Measurements from ENCODE around the gene VAPA.
A peak's percentile ranks its signal among the peaks of the same experiment; 100 is the strongest.
"Not testable (repeated sequence)": the region's sequence is repeated elsewhere in the genome, so short reads cannot be mapped to it uniquely, and the experiment has no call there.

VAPA gene

DNA sequence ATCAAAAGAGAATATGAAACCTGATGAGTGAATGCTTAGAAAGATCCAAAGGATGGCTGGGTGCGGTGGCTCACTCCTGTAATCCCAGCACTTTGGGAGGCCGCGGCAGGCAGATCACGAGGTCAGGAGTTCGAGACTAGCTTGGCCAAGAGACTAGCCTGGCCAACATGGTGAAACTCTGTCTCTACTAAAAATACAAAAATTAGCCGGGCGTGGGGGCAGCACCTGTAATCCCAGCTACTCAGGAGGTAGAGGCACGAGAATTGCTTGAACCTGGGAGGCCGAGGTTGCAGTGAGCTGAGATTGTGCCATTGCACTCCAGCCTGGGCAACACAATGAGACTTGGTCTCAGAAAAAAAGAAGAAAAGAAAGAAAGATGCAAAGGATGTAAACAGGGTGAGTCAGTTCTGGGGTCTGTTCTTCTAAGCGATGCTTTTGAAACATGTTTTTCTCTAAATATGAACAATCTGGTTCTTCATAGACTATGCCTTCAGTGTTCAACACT is 16.0 kb upstream of the VAPA start:
- not testable (repeated sequence) for DNase-seq; H3K4me1 Mint-ChIP-seq; H3K27me3 Mint-ChIP-seq; H3K9me3 Mint-ChIP-seq; H3K36me3 Mint-ChIP-seq; ATAC-seq (replicated peaks); H3K4me3 Mint-ChIP-seq; H3K27ac Mint-ChIP-seq

DNA sequence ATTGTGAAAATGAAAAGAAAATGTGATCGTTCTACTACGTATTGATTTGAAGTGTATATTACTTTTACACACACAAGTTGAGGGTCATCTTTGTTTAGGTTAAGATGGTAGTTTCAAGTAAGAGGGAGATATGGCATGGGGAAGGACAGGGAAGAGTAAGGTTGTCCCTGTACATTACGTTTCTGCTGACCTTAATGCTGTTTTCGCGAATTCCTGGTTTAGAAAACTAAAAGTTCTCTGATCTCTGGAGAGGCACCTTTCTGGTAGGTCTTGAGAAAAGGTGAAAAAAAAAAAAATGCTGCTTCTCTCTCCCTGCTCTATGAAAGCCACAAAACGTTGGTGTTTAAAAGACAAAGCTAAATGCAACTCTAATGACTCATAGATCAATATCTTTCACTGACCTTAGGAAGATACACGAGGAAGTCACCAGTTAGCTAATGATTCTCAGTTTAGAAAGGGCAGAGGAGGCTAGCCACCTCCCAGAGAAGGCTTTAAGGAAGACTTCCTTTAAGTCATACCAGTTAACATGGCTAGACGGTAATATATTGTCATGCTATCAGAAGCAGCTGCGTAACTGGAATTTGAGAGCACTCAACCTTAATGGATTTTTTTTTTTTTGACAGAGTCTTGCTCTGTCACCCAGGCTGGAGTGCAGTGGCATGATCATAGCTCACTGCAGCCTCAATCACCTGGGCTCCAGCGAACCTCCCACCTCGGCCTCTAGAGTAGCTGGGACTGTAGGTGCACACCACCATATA is 14.8 kb upstream of the VAPA start:
- Mint-ChIP-seq H3K27ac (peak overlapping the region; percentile 27), H3K36me3 (no peaks in the 10 kb centered on the region), H3K27me3 (peaks cover 4 to 5% of the 10 kb centered on the region in 2 donors), H3K4me3 (peak overlapping the region in 1 of 2 donors; percentile 42), H3K9me3 (no peaks in the 10 kb centered on the region), H3K4me1 (peaks cover 0 to 9% of the 10 kb centered on the region in 2 donors)
- DNase-seq, result no peak
- peak; percentile 93 to 94 for ATAC-seq (replicated peaks)

GRCh38 chr18:9899550-9899930 is 14.3 kb upstream of the VAPA start:
- H3K27me3 Mint-ChIP-seq; H3K4me3 Mint-ChIP-seq; H3K4me1 Mint-ChIP-seq; H3K27ac Mint-ChIP-seq; ATAC-seq (replicated peaks); H3K9me3 Mint-ChIP-seq; DNase-seq; H3K36me3 Mint-ChIP-seq: not testable (repeated sequence)

- Mint-ChIP-seq H3K4me1 (peaks cover 0 to 9% of the 10 kb centered on the region in 2 donors), H3K9me3 (no peaks in the 10 kb centered on the region), H3K27me3 (peaks cover 6% of the 10 kb centered on the region in 2 donors), H3K27ac (no peak overlapping the region), H3K4me3 (no peak overlapping the region), H3K36me3 (no peaks in the 10 kb centered on the region)
- no peak for ATAC-seq (replicated peaks)
- DNase-seq, result no peak
Measured at GRCh38 chr18:9900699-9901098, 13.1 kb upstream of the VAPA start.

- DNase-seq (no peak), ATAC-seq (replicated peaks) (no peak)
- Mint-ChIP-seq H3K4me1 (peaks cover 0 to 9% of the 10 kb centered on the region in 2 donors), H3K36me3 (no peaks in the 10 kb centered on the region), H3K27me3 (peaks cover 11% of the 10 kb centered on the region in 2 donors), H3K9me3 (no peaks in the 10 kb centered on the region), H3K4me3 (no peak overlapping the region), H3K27ac (no peak overlapping the region)
Measured at GRCh38 chr18:9901377-9901776, 12.4 kb upstream of the VAPA start.

GRCh38 chr18:9902264-9902663 is 11.6 kb upstream of the VAPA start:
- not testable (repeated sequence) for H3K4me3 Mint-ChIP-seq; H3K4me1 Mint-ChIP-seq; H3K36me3 Mint-ChIP-seq; H3K9me3 Mint-ChIP-seq; DNase-seq; ATAC-seq (replicated peaks); H3K27ac Mint-ChIP-seq
- peaks cover 17 to 20% of the 10 kb centered on the region in 2 donors for H3K27me3 Mint-ChIP-seq

GRCh38 chr18:9902832-9903231 is 11.0 kb upstream of the VAPA start:
- no peak for DNase-seq
- no peak for ATAC-seq (replicated peaks)
- H3K4me1 Mint-ChIP-seq, result peaks cover 0 to 9% of the 10 kb centered on the region in 2 donors
- no peaks in the 10 kb centered on the region for H3K36me3 Mint-ChIP-seq
- H3K27me3 Mint-ChIP-seq, result peaks cover 17 to 26% of the 10 kb centered on the region in 2 donors
- H3K4me3 Mint-ChIP-seq, result no peak overlapping the region
- H3K27ac Mint-ChIP-seq, result no peak overlapping the region
- no peaks in the 10 kb centered on the region for H3K9me3 Mint-ChIP-seq

GRCh38 chr18:9905401-9905922 is 8.4 kb upstream of the VAPA start:
- H3K27me3 Mint-ChIP-seq, result peaks cover 29 to 42% of the 10 kb centered on the region in 2 donors
- no peaks in the 10 kb centered on the region for H3K9me3 Mint-ChIP-seq
- ATAC-seq (replicated peaks) (no peak), DNase-seq (no peak)
- H3K4me1 Mint-ChIP-seq, result no peaks in the 10 kb centered on the region
- no peak overlapping the region for H3K4me3 Mint-ChIP-seq
- H3K36me3 Mint-ChIP-seq, result no peaks in the 10 kb centered on the region
- no peak overlapping the region for H3K27ac Mint-ChIP-seq

DNA sequence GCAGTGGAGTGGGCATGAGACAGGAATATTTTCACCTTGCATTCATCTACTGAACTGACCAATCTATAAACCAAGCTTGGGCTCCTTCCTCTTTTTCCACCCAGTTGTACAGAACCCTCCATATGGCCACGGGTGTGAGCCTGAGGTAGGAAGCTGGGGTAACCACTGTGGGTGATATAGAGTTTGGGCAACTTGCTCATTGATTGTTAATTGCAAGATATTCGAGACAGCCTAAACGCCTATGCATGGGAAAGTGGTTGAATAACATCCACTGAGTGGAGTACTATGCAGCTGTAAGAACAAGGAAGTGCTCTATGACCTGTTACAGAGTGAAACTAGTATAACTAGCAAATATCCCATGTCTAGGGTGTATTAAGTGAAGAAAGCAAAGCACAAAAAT is 7.3 kb upstream of the VAPA start:
- Mint-ChIP-seq H3K4me1 (no peaks in the 10 kb centered on the region), H3K9me3 (no peaks in the 10 kb centered on the region), H3K4me3 (no peak overlapping the region), H3K36me3 (no peaks in the 10 kb centered on the region), H3K27ac (no peak overlapping the region), H3K27me3 (peaks cover 29 to 42% of the 10 kb centered on the region in 2 donors)
- peak; percentile 66 to 73 for ATAC-seq (replicated peaks)
- no peak for DNase-seq

DNA sequence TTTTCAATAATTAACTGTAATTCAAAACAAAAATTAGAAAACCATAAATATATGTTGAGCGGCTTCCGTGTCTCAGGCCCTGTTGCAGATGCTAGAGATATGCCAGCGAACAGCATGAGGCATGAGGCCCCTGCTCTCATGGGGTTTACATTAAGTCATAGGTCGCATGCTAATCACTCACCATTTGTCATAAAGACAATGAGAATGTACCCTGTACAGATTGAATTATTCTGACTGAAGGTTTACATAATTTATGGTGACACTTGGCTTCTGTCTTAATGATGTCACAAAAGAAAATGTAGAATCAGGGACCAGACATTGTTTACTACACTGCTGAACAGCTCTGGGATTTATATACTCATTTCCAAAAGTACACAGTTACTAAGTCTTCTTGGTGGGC is 5.9 kb upstream of the VAPA start:
- H3K9me3 Mint-ChIP-seq, result no peaks in the 10 kb centered on the region
- peaks cover 29 to 38% of the 10 kb centered on the region in 2 donors for H3K27me3 Mint-ChIP-seq
- DNase-seq, result no peak
- peaks cover 0 to 1% of the 10 kb centered on the region in 2 donors for H3K4me1 Mint-ChIP-seq
- H3K36me3 Mint-ChIP-seq, result no peaks in the 10 kb centered on the region
- no peak for ATAC-seq (replicated peaks)
- H3K4me3 Mint-ChIP-seq, result no peak overlapping the region
- H3K27ac Mint-ChIP-seq, result no peak overlapping the region

- H3K9me3 Mint-ChIP-seq, result no peaks in the 10 kb centered on the region
- H3K27ac Mint-ChIP-seq, result no peak overlapping the region
- peaks cover 1 to 10% of the 10 kb centered on the region in 2 donors for H3K4me1 Mint-ChIP-seq
- no peaks in the 10 kb centered on the region for H3K36me3 Mint-ChIP-seq
- H3K4me3 Mint-ChIP-seq, result no peak overlapping the region
- ATAC-seq (replicated peaks), result no peak
- peaks cover 25 to 37% of the 10 kb centered on the region in 2 donors for H3K27me3 Mint-ChIP-seq
- no peak for DNase-seq
Measured at GRCh38 chr18:9910071-9910470, 3.7 kb upstream of the VAPA start.

GRCh38 chr18:9910661-9911060 is 3.2 kb upstream of the VAPA start:
- peaks cover 24 to 36% of the 10 kb centered on the region in 2 donors for H3K27me3 Mint-ChIP-seq
- no peak overlapping the region for H3K27ac Mint-ChIP-seq
- H3K4me3 Mint-ChIP-seq, result no peak overlapping the region
- no peak for DNase-seq
- H3K9me3 Mint-ChIP-seq, result no peaks in the 10 kb centered on the region
- H3K36me3 Mint-ChIP-seq, result no peaks in the 10 kb centered on the region
- ATAC-seq (replicated peaks), result no peak
- H3K4me1 Mint-ChIP-seq, result peaks cover 5 to 16% of the 10 kb centered on the region in 2 donors

GRCh38 chr18:9911226-9911625 is 2.6 kb upstream of the VAPA start:
- Mint-ChIP-seq H3K4me3 (no peak overlapping the region), H3K27ac (no peak overlapping the region), H3K27me3 (peaks cover 18 to 32% of the 10 kb centered on the region in 2 donors), H3K9me3 (no peaks in the 10 kb centered on the region), H3K36me3 (peaks cover 0 to 1% of the 10 kb centered on the region in 2 donors), H3K4me1 (peaks cover 11 to 21% of the 10 kb centered on the region in 2 donors)
- DNase-seq (no peak), ATAC-seq (replicated peaks) (no peak)

GRCh38 chr18:9912285-9912684 is 1.5 kb upstream of the VAPA start:
- not testable (repeated sequence) for H3K27ac Mint-ChIP-seq

GRCh38 chr18:9913151-9913525 is 678 bp upstream of the VAPA start:
- H3K36me3 Mint-ChIP-seq, result peaks cover 0 to 3% of the 10 kb centered on the region in 2 donors
- H3K4me3 Mint-ChIP-seq, result peak overlapping the region; percentile 93 to 95
- H3K9me3 Mint-ChIP-seq, result no peaks in the 10 kb centered on the region
- DNase-seq, result no peak
- H3K27me3 Mint-ChIP-seq, result peaks cover 12 to 16% of the 10 kb centered on the region in 2 donors
- ATAC-seq (replicated peaks), result no peak
- peak overlapping the region; percentile 97 for H3K27ac Mint-ChIP-seq
- H3K4me1 Mint-ChIP-seq, result peaks cover 16 to 26% of the 10 kb centered on the region in 2 donors

More at GRCh38 chr18:9912285-9912684, 1.5 kb upstream of the VAPA start:
- Mint-ChIP-seq H3K4me1 (peaks cover 14 to 26% of the 10 kb centered on the region in 2 donors), H3K27me3 (peaks cover 12 to 21% of the 10 kb centered on the region in 2 donors)
- not testable (repeated sequence) for ATAC-seq (replicated peaks); DNase-seq; H3K36me3 Mint-ChIP-seq; H3K9me3 Mint-ChIP-seq; H3K4me3 Mint-ChIP-seq
